Liver (tissue), 3 donors: ENCODE results near the gene PLOD3.

ENCODE experiments used
- FOXA1 ChIP-seq: IDR thresholded peaks from 2 replicates; pipeline ENCODE4 v1.6.1; 2016; ENCODE audit warnings: antibody characterized with exemption
- NR2F2 ChIP-seq: IDR thresholded peaks from 2 replicates; pipeline ENCODE4 v1.6.1; 2016; ENCODE audit warnings: antibody characterized with exemption
- RAD21 ChIP-seq, 2 donors: IDR thresholded peaks; 2 replicates each; pipeline ENCODE4 v1.6.1; 2016; ENCODE audit warnings: antibody characterized with exemption in 2 of 2, mild to moderate bottlenecking in 2 of 2
- RXRA ChIP-seq, 2 donors: IDR thresholded peaks; 2 replicates each; pipeline ENCODE4 v1.6.1; 2017 to 2018; ENCODE audit warnings: antibody characterized with exemption in 2 of 2, mild to moderate bottlenecking in 1 of 2
- TAF1 ChIP-seq: conservative IDR thresholded peaks from 2 replicates; pipeline ENCODE4 v1.6.1; 2016; ENCODE audit warnings: antibody characterized with exemption, mild to moderate bottlenecking
- YY1 ChIP-seq: IDR thresholded peaks from 2 replicates; pipeline ENCODE4 v1.6.1; 2016; ENCODE audit warnings: antibody characterized with exemption, mild to moderate bottlenecking
- TF ChIP-seq, protein P1 (sequence below): fragments of 150-350 bp; IDR thresholded peaks from 2 replicates; pipeline ENCODE4 v1.5.1; 2017; ENCODE audit warnings: improper control_type of control experiment, low read depth, low read length; ENCODE audit not compliant: missing input control
- TF ChIP-seq, protein P2 (sequence below): IDR thresholded peaks from 2 replicates; pipeline ENCODE4 v1.6.1; 2016; ENCODE audit warnings: antibody characterized with exemption
- TF ChIP-seq, protein P3 (sequence below): IDR thresholded peaks from 2 replicates; pipeline ENCODE4 v1.6.1; 2016; ENCODE audit warnings: antibody characterized with exemption, mild to moderate bottlenecking
- TF ChIP-seq, protein P4 (sequence below): IDR thresholded peaks from 2 replicates; pipeline ENCODE4 v1.6.1; 2016; ENCODE audit warnings: antibody characterized with exemption
- donor health status: healthy.
- donor health status: healthy.

DNA sequence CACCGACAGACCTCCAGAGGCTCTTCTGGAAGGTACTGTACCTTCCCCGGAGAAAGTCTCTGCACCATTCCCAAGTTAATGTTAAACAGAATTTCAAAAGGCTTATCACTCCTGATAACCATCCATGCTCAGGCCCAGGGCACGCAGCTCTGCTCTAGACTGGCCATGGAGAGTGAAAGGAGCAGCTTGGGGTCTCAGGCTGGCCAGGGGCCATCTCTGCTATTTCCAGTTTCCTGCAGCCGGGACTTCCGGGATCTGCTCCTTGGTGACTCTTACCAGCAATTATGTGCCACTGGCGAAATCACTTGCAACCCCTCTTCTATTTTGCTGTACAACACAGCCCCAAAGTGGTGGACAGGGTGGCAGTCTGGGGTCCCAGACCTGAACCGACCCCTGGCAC, 14.3 kb upstream of the PLOD3 start:
- TF ChIP-seq, protein P1, sequence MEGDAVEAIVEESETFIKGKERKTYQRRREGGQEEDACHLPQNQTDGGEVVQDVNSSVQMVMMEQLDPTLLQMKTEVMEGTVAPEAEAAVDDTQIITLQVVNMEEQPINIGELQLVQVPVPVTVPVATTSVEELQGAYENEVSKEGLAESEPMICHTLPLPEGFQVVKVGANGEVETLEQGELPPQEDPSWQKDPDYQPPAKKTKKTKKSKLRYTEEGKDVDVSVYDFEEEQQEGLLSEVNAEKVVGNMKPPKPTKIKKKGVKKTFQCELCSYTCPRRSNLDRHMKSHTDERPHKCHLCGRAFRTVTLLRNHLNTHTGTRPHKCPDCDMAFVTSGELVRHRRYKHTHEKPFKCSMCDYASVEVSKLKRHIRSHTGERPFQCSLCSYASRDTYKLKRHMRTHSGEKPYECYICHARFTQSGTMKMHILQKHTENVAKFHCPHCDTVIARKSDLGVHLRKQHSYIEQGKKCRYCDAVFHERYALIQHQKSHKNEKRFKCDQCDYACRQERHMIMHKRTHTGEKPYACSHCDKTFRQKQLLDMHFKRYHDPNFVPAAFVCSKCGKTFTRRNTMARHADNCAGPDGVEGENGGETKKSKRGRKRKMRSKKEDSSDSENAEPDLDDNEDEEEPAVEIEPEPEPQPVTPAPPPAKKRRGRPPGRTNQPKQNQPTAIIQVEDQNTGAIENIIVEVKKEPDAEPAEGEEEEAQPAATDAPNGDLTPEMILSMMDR, result no peak
- TF ChIP-seq, protein P2, sequence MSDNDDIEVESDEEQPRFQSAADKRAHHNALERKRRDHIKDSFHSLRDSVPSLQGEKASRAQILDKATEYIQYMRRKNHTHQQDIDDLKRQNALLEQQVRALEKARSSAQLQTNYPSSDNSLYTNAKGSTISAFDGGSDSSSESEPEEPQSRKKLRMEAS, result no peak
- TF ChIP-seq, protein P3, sequence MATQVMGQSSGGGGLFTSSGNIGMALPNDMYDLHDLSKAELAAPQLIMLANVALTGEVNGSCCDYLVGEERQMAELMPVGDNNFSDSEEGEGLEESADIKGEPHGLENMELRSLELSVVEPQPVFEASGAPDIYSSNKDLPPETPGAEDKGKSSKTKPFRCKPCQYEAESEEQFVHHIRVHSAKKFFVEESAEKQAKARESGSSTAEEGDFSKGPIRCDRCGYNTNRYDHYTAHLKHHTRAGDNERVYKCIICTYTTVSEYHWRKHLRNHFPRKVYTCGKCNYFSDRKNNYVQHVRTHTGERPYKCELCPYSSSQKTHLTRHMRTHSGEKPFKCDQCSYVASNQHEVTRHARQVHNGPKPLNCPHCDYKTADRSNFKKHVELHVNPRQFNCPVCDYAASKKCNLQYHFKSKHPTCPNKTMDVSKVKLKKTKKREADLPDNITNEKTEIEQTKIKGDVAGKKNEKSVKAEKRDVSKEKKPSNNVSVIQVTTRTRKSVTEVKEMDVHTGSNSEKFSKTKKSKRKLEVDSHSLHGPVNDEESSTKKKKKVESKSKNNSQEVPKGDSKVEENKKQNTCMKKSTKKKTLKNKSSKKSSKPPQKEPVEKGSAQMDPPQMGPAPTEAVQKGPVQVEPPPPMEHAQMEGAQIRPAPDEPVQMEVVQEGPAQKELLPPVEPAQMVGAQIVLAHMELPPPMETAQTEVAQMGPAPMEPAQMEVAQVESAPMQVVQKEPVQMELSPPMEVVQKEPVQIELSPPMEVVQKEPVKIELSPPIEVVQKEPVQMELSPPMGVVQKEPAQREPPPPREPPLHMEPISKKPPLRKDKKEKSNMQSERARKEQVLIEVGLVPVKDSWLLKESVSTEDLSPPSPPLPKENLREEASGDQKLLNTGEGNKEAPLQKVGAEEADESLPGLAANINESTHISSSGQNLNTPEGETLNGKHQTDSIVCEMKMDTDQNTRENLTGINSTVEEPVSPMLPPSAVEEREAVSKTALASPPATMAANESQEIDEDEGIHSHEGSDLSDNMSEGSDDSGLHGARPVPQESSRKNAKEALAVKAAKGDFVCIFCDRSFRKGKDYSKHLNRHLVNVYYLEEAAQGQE, result peak; percentile 16
- TF ChIP-seq YY1 (peak; percentile 58), RAD21 (IDR thresholded peaks at IDR 0.05) (peak in 1 of 2 donors; percentile 12), RXRA (IDR thresholded peaks at IDR 0.05) (peak in 1 of 2 donors; percentile 54), TAF1 (no peak), FOXA1 (no peak), NR2F2 (no peak)
- TF ChIP-seq, protein P4, sequence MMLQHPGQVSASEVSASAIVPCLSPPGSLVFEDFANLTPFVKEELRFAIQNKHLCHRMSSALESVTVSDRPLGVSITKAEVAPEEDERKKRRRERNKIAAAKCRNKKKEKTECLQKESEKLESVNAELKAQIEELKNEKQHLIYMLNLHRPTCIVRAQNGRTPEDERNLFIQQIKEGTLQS, result no peak
